H1 (cell line): ENCODE results near the gene AMN1. TPM values are rescaled to one million over a fixed set of nuclear protein-coding genes. Genes with fewer than 3 reads are reported as not detected.

ENCODE experiments used
- CHD7 ChIP-seq: fragments of 300-600 bp; sonication (generic); IDR thresholded peaks from 2 replicates; pipeline ENCODE4 v1.7.1; 2012; ENCODE audit warnings: low read length, moderate library complexity, mild to moderate bottlenecking, inconsistent platforms; ENCODE audit not compliant: insufficient replicate concordance
- CTCF ChIP-seq, 3 experiments: IDR thresholded peaks; 1 replicate in 2 of 3; 2 replicates in 1 of 3; pipeline versions ENCODE4 v1.5.1 to v1.6.1; 2011; ENCODE audit warnings: low read length in 3 of 3, mild to moderate bottlenecking in 3 of 3, inconsistent platforms in 2 of 3, low read depth in 1 of 3, moderate library complexity in 1 of 3; ENCODE audit not compliant: insufficient read depth in 1 of 3; ENCODE audit errors: control extremely low read depth in 1 of 3
- E2F6 ChIP-seq: IDR thresholded peaks from 2 replicates; pipeline ENCODE4 v1.6.1; 2012; ENCODE audit warnings: inconsistent platforms
- EP300 ChIP-seq, 2 experiments: IDR thresholded peaks; 1 replicate in 1 of 2; 2 replicates in 1 of 2; pipeline ENCODE4 v1.6.1; 2011 to 2012; ENCODE audit warnings: low read depth in 2 of 2, low read length in 2 of 2, mild to moderate bottlenecking in 2 of 2, borderline replicate concordance in 1 of 2, inconsistent platforms in 1 of 2, moderate library complexity in 1 of 2
- EZH2 ChIP-seq: fragments of 200-600 bp; sonication (generic); IDR thresholded peaks from 2 replicates; pipeline ENCODE4 v1.7.1; 2012; ENCODE audit warnings: low read depth, mild to moderate bottlenecking, moderate library complexity, low read length, inconsistent platforms; ENCODE audit not compliant: severe bottlenecking
- USF2 ChIP-seq: IDR thresholded peaks from 2 replicates; pipeline ENCODE4 v1.6.1; 2011; ENCODE audit warnings: low read length, improper control_type of control experiment
- polyA plus RNA-seq, 7 experiments: library from polyadenylated mRNA; depleted of rRNA in 3 of 7; stranded (reverse) in 5 of 7; unstranded in 2 of 7; fragments of >200 nt in 5 of 7; fragments of 200-250 nt in 2 of 7; gene quantifications; 1 replicate in 5 of 7; 2 replicates in 1 of 7; 4 replicates in 1 of 7; pipeline versions ENCODE4 v1.2.1 to v1.2.3, GENCODE V29; 2011 to 2013; ENCODE audit warnings: missing spikeins in 2 of 7, mixed read lengths in 2 of 7
- total RNA-seq: library from RNA; stranded (reverse); fragmentation: NEBNext Ultra II Directional; extraction: Animal tissue kit (Norgen Biotek cat#: 25700); gene quantifications from 2 replicates; pipeline ENCODE4 v1.2.1, GENCODE V29; 2021

AMN1 gene
- total and polyA plus RNA-seq, 2 of the 8 experiments (the other 6 are each of a cell fraction or from before 2014, with no cell fraction given), result 7.5 to 13.8 TPM

- TF ChIP-seq CHD7, result no peak
- TF ChIP-seq EZH2, result no peak
- no peak for TF ChIP-seq CTCF (IDR thresholded peaks at IDR 0.05; ENCODE audit: control extremely low read depth in 1 of 3, insufficient read depth in 1 of 3, low read depth in 1 of 3, low read length in 3 of 3)
- no peak for TF ChIP-seq EP300 (IDR thresholded peaks at IDR 0.05; ENCODE audit: borderline replicate concordance in 1 of 2, low read depth in 2 of 2, low read length in 2 of 2)
- no peak for TF ChIP-seq USF2
- TF ChIP-seq E2F6, result no peak
Observed at GRCh38 chr12:31773867-31774266, 45.0 kb upstream of the AMN1 start (continued).
